DOHH2 (cell line): Measurements from ENCODE around the gene DCLK2.

Experiments used
- CTCF ChIP-seq: fragments of 200-600 bp; sonication (generic); IDR thresholded peaks from one replicate; pipeline ENCODE4 v1.5.1; 2014; ENCODE audit warnings: antibody characterized with exemption, mild to moderate bottlenecking, low read depth, low read length; ENCODE audit not compliant: poor library complexity, severe bottlenecking
- EZH2phosphoT487 ChIP-seq: fragments of 200-600 bp; sonication (generic); IDR thresholded peaks from 2 replicates; pipeline ENCODE4 v1.6.1; 2017; ENCODE audit warnings: borderline replicate concordance, mild to moderate bottlenecking, antibody characterized with exemption, low read length, moderate library complexity, mixed read lengths

- TF ChIP-seq CTCF (no peak), EZH2phosphoT487 (no peak)
These were observed 74.5 kb downstream of the DCLK2 start for GRCh38 chr4:150152766-150153165.
